GM18861 (cell line): ENCODE results near the gene KIF1C.
"Not testable (repeated sequence)": the region's sequence is repeated elsewhere in the genome, so short reads cannot be mapped to it uniquely, and the experiment has no call there.

Experiments
- ATAC-seq: cut with Tn5 transposase; IDR thresholded peaks from one replicate; pipeline ENCODE4 v1.9.1; 2021; ENCODE audit not compliant: unreplicated experiment

Gene KIF1C

GRCh38 chr17:4999430-5000093 is 1.8 kb downstream of the KIF1C start:
- ATAC-seq: no peak

DNA sequence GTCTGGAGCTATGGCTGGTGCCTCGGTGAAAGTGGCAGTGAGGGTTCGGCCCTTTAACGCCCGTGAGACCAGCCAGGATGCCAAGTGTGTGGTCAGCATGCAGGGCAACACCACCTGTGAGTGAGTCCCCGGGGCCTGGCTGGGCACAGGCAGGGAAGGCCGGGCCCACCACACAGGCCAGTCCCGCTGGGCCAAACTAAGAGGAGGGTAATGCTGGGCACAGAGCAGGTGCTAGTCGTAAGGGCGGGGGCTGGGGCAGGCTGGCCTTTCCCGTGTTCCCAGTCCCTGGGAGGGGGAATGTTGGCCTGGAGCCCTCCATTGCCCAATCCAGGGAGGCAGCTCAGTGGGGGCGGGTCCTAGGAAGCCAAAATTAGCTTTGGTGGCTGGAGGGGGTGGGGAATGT is 2.5 kb downstream of the KIF1C start:
- no peak for ATAC-seq

DNA sequence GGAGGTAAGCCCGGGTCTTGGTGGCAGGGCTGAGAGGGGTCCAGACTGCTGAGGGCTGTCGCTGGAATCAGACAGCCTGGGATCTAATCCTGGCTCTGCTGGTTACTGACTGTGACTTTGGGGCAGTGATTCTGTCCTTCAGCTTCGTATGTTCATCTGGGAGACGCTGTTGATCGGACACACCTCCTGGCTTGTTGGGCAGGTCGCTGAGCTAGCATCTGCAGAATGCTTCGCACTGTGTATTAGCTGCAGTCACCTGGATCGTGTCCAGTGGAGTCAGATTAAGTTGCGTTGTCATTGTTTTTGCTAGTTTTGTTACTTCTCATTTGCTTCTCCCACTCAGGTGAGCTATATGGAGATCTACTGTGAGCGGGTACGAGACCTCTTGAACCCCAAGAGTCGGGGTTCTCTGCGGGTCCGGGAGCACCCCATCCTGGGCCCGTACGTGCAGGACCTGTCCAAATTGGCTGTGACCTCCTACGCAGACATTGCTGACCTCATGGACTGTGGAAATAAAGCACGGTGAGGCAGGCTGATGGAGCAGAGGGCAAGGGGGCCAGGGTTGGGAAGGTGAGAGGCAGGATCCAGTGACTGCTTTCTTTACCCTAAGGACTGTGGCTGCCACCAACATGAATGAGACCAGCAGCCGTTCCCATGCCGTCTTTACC is 4.5 kb downstream of the KIF1C start:
- ATAC-seq: no peak

DNA sequence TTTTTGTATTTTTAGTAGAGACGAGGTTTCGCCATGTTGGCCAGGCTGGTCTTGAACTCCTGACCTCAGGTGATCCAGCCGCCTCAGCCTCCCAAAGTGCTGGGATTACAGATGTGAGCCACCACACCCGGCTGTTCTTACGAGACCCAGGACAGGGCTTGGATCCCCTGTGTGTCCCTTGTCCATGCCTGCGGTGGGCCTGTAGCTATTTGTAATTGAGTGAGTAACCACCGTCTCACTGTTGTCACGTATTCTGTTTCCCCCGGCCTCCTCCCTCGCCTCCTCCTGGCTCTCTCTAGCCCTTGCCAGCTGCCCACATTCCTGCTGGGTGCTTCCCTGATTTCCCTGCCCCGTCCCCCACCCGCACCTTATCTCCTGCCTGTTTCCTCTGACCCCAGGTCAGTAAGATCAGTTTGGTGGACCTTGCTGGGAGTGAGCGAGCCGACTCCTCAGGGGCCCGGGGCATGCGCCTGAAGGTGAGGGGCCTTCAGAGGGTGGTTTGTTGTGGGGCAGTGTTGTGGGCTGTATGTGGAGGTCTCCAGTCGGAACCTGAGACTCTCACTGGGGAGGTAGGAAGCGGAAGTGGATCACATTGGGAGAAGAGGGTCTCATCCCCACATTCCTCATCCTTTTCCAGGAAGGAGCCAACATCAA is 5.6 kb downstream of the KIF1C start:
- no peak for ATAC-seq

DNA sequence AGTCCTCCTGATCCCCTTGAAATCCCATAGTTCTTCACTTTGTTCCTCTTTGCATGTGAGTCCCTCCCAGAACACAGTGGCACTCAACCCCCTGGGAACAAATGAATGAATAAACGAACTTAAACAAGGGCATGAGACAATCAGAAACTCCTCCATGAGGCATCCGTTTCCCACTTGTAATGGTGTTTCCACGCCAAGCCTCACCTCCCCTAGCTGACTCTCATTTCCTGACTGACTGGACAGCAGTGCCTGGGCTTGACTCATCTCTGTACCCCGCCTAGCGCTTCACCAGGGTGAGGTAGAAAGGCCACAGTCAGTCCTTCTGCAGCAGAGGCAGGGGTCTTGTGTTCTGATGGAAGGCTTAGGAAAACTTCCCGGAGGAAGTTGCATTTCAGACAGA is 14.2 kb downstream of the KIF1C start:
- ATAC-seq: peak; percentile 51

DNA sequence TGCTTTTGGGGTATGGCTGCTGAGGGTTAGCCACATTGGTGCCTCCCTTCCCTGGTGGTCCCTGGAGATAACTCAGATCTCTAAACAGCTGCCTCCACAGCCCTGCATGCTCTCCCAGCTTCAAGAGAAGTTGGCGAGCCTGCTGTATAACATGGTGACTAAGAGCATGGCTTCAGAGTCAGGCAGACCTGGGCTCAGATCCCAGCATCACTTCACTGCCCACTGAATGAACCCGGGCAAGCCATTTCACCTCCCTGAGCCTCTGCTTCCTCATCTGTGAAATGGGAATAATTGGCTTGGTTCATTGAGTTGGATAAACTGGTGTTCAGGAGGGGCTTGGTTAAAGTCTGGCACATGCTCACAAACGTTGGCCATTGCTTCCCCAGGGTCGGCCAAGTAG is 16.6 kb downstream of the KIF1C start:
- no peak for ATAC-seq

DNA sequence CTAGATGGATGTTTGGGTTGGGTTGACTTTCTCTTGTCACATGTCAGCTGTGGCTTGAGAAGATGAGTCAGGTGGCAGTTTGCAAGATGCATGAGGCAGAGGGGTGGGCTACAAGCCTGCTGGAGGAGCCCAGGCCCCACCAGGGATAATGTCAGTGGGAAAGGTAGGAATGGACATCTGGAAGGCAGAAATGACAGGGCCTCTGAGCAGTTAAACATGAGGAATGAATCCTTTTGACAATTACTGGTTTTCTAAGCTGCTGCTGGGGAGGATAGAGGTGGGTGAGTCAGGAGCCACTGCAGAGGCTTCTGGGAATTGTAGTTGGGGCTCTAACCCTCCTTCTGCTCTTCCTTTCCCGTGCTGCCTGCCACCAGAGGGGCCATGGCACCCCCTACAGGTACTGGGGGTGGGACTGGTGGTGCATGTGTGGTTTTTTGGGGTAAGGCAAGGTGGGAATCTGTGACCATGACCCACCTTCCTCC is 21.8 kb downstream of the KIF1C start:
- ATAC-seq: no peak

- no peak for ATAC-seq
Observed at GRCh38 chr17:5020502-5021023, 22.8 kb downstream of the KIF1C start.

GRCh38 chr17:5022171-5022711 is 24.5 kb downstream of the KIF1C start:
- no peak for ATAC-seq

DNA sequence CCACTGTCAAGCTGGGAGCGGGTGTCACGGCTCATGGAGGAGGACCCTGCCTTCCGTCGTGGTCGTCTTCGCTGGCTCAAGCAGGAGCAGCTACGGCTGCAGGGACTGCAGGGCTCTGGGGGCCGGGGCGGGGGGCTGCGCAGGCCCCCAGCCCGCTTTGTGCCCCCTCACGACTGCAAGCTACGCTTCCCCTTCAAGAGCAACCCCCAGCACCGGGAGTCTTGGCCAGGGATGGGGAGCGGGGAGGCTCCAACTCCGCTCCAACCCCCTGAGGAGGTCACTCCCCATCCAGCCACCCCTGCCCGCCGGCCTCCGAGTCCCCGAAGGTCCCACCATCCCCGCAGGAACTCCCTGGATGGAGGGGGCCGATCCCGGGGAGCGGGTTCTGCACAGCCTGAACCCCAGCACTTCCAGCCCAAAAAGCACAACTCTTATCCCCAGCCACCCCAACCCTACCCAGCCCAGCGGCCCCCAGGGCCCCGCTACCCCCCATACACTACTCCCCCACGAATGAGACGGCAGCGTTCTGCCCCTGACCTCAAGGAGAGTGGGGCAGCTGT is 25.9 kb downstream of the KIF1C start:
- no peak for ATAC-seq

DNA sequence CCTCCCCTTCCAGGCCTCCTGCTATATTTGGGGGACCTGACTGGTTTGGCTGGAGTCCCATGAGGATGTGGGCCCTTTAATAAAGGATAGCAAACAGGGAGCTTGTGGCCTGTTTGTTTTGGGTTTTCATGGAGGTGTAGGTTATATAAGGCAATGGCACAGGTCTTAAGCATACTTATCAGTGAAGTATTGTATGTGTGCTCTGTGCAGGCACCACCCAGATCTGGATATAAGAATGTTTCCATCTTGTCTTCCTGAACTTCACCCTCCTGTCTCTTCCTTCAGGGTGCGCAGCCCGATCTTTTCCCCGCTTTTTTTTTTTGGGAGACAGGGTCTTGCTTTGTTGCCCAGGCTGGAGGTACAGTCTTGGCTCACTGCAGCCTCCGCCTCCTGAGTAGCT is 26.9 kb downstream of the KIF1C start:
- no peak for ATAC-seq

DNA sequence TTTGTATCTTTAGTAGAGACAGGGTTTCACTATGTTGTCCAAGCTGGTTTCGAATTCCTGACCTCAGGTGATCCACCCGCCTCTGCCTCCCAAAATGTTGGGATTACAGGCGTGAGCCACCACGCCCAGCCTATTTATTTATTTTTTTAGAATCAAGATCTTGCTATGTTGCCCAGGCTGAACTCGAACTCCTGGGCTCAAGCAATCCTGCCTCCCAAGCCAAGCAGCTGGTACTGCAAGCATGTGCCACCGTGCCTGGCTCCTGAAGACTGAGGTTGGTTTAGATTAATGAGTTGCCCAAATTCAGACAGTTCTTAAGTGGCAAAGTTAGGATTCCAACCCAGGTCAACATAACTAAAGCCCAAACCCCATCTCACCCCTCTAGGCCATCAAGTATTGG is 29.5 kb downstream of the KIF1C start:
- no peak for ATAC-seq

DNA sequence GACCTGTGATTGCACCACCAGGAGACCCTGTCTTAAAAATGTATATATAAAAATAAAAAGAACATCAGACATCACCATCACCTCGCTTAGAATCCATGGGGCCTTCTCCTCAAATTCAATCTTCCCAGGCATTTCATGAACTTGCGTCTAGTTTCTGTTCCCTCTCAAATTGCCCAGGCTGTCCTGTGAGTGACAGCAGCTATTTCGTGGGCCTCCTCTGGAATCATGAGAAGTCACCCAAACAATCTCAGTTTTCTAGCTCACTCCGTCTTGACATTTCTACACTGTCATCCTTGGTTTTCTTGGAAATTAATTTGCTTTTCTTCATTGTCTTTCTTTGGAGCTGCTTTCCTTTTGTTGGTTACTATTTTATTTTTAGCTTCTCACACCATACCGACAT is 30.2 kb downstream of the KIF1C start:
- ATAC-seq: no peak

GRCh38 chr17:5030168-5030567 is 32.4 kb downstream of the KIF1C start:
- not testable (repeated sequence) for ATAC-seq

DNA sequence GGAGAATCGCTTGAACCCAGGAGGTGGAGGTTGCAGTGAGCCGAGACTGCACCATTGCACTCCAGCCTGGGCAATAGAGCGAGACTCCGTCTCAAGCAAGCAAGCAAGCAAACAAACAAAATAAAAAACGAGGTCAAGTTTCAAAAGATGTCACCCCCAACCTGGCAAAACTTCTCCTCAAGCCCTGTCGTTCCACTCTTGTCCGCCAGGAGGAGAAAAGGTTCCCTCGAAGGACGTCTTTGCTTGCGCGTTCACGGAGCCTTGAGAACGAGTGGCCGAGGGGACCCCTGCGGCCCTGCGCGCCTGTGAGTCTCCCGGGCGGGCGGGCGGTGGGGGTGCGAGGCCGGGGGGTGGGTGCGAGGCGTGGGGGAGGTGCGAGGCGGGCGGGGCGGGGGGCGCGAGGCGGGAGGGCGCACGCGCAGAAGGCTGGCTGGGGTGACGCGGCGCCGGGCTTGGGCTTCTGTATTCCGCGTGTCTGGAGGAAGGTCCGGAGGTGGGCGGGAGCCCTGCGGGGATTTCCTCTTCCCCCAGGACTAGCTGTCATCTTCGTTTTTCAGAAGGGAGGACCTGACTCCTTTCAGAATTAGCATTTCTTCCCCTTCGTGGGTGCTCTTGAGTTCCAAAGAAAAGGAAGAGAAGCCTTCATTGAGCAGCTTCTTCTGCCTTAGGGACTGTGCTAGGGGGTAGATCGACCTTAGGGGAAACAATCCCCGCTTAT is 33.8 kb downstream of the KIF1C start:
- peak; percentile 51 for ATAC-seq

DNA sequence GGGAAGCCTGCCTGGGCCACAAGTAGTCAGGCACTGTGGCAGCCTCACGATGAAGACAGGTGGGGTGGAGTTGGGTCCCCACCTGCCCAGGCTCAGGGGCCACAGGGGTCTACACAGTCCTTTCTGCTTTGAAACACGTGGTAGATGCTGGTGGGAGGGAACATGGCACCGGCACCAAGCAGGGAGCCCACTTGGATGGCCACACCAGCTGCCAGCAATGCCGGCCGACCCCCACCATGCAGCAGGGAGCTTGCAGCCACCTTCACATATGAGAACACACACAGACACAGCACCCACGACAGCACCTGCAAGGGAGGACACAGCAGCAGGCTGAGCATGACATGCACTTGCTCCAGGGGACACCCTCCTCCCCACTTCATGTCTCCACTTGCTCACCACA is 35.1 kb downstream of the KIF1C start:
- ATAC-seq: no peak

DNA sequence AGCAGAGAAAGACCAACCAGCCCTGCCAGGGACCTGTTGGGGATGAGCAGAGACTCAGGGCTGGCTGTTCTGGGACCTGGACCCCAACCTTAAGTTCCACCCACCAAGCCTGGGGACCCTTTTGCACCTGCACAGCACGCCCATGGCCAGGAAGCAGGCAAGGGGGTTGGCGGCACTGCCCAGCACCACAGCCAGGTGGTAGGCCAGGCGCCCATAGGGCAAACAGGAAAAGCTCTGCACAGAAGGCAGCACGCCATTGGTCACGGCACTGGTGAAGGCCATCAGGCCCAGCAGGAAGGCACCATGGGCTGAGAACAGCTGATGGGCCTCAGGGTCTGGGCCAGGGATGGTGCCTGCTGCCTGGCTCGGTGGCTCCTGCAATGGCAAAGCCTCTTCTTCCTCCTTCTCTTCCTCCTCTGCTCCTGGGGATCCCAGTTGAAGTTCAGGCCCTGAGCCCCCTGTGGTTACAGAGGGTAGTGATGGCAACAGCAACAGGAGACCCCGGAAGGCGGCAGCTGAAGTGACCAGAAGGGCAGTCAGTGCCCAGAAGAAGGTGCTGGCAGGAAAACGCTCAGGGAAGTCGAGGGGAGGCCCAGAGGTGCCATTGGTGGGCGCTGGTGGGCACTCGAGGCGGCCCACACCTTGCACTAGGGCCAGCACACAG is 35.7 kb downstream of the KIF1C start:
- no peak for ATAC-seq

DNA sequence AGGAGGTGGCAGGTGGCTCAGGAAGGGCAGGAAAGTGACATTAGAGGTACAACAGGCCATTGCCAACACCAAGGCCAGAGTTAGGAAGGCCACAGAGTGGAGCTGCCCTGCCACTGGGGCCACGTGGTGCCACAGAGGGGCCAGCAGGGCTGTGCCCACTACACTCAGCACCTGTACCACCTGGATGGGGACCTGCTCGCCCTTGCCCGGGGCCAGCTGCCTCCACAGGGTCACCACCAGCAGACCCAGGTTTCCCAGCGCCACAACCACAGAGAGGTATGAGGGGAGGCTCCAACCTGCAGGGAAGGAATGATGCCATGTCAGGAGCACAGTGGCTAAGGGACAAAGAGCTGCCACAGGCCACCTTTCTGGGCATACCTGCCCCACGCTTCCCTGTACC is 36.3 kb downstream of the KIF1C start:
- no peak for ATAC-seq

DNA sequence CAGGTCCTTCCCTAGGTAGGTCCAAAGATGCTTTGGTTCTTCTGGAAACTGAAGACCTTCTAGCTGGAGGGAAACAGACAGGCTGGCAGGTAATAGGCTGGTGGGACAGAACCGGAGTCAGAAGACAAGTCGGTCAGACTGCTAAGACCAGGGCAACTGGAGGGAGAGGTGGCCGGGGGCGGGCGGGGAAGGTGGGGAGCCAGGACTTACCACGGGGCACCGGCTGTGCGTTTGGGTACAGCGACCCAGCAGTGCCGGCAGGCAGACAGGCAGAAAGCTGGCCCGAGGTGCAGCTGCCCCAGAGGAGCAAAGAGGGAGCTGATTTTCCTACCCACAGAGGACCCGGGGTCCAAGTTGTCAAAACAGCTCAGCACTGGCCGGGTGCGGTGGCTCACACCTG is 36.9 kb downstream of the KIF1C start:
- no peak for ATAC-seq

GRCh38 chr17:5035315-5035714 is 37.6 kb downstream of the KIF1C start, which contains the start of gene SLC52A1:
SLC52A1 (minus strand) TSS chr17:5035426; CDS start chr17:5034606, 820 bp downstream.
- ATAC-seq: no peak
